ENCODE data around the gene ZNFX1.
"Not testable (repeated sequence)": the region's sequence is repeated elsewhere in the genome, so short reads cannot be mapped to it uniquely, and the experiment has no call there.

Gene ZNFX1

GRCh38 chr20:49245921-49246740, 31.7 kb downstream of the ZNFX1 start:
- no peak for DNase-seq

GRCh38 chr20:49237531-49237930, 40.3 kb downstream of the ZNFX1 start:
- DNase-seq: no peak

GRCh38 chr20:49236301-49236700, 41.6 kb downstream of the ZNFX1 start:
- no peak for DNase-seq

- DNase-seq: no peak
Observed at GRCh38 chr20:49234831-49235230, 43.0 kb downstream of the ZNFX1 start.

- no peak for DNase-seq
Observed at GRCh38 chr20:49233226-49233625, 44.6 kb downstream of the ZNFX1 start.

GRCh38 chr20:49231471-49231870, 46.4 kb downstream of the ZNFX1 start:
- no peak for DNase-seq

GRCh38 chr20:49230561-49231133, 47.2 kb downstream of the ZNFX1 start:
- no peak for DNase-seq

GRCh38 chr20:49230021-49230420, 47.8 kb downstream of the ZNFX1 start:
- no peak for DNase-seq

GRCh38 chr20:49229381-49229780, 48.5 kb downstream of the ZNFX1 start:
- DNase-seq: no peak

- DNase-seq: no peak
Observed at GRCh38 chr20:49228676-49229075, 49.2 kb downstream of the ZNFX1 start.

- no peak for DNase-seq
Observed at GRCh38 chr20:49225896-49226295, 52.0 kb downstream of the ZNFX1 start.

GRCh38 chr20:49219924-49220831, 57.7 kb downstream of the ZNFX1 start:
- no peak for DNase-seq

- DNase-seq: peak; percentile 95
Observed at GRCh38 chr20:49219091-49219923, 58.5 kb downstream of the ZNFX1 start, which contains the start of gene DDX27. TSS of gene DDX27 (plus strand) at chr20:49219416. CDS start at chr20:49219449, 33 bp downstream.

- not testable (repeated sequence) for DNase-seq
Observed at GRCh38 chr20:49218739-49219090, 59.1 kb downstream of the ZNFX1 start.

- DNase-seq: peak; percentile 97
Observed at GRCh38 chr20:49216991-49217578, 60.8 kb downstream of the ZNFX1 start.

GRCh38 chr20:49215232-49215631, 62.6 kb downstream of the ZNFX1 start:
- no peak for DNase-seq

GRCh38 chr20:49214571-49214970, 63.3 kb downstream of the ZNFX1 start:
- no peak for DNase-seq

GRCh38 chr20:49210757-49211110, 67.1 kb downstream of the ZNFX1 start:
- no peak for DNase-seq

- no peak for DNase-seq
Observed at GRCh38 chr20:49210101-49210756, 67.6 kb downstream of the ZNFX1 start.

GRCh38 chr20:49207076-49207475, 70.8 kb downstream of the ZNFX1 start:
- DNase-seq: no peak

- DNase-seq: no peak
Observed at GRCh38 chr20:49203746-49204145, 74.1 kb downstream of the ZNFX1 start.

GRCh38 chr20:49203011-49203410, 74.8 kb downstream of the ZNFX1 start:
- DNase-seq: no peak
